Glomerular visceral epithelial cell (primary cell): ENCODE measurements around the gene NFAM1.
A peak's percentile ranks its signal among the peaks of the same experiment; 100 is the strongest.

Source experiments
- DNase-seq: peaks from one replicate; pipeline ENCODE4 v3.0.0-alpha.2; 2016; ENCODE audit errors: extremely low spot score

NFAM1 gene

DNA sequence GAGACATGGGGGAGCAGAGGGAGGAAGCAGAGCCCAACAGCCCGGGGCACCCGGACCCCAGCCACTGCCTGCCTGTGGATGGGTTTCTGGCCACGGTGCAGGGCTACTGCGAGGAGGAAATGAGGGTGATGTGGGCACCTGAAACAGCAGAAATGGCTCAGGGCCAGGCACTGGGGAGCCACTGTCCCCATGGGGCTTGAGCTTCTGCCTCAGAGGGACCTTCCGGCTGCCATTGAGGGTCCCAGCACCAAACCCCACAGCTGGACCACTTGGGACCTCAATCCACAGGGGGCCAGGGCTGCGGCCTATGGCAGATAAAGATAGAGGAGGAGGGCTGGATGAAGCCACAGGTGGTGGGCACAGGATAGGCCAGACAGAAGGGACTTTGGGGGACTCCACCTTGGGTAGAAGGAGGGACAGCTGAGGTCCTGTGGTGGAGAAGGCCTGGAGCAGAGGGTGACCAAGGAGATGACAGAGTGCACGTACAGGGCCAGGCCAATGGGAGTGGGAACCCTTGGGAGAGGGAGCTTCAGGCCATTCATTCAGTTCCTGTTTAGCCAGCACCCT is 48.3 kb downstream of the NFAM1 start:
- no peak for DNase-seq

DNA sequence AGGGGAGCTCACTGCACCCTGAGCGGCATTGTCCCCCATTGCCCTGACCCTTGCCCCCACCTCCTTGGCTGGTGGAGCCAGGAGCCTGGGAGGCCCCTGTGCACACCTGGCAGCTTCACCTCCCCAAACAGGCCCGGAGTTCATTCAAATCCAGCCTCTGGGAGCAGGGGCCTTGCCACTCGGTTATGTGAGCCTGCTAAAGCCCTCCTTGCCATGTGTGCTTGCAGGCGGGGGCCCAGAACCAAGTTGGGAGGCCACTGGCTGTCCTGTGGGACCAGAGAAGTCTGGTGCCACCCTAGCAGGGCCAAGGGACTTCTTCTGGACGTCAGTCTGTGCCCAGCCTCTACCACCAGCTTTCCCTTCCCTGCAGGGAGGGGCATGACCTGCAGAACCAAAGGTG is 48.9 kb downstream of the NFAM1 start:
- no peak for DNase-seq

DNA sequence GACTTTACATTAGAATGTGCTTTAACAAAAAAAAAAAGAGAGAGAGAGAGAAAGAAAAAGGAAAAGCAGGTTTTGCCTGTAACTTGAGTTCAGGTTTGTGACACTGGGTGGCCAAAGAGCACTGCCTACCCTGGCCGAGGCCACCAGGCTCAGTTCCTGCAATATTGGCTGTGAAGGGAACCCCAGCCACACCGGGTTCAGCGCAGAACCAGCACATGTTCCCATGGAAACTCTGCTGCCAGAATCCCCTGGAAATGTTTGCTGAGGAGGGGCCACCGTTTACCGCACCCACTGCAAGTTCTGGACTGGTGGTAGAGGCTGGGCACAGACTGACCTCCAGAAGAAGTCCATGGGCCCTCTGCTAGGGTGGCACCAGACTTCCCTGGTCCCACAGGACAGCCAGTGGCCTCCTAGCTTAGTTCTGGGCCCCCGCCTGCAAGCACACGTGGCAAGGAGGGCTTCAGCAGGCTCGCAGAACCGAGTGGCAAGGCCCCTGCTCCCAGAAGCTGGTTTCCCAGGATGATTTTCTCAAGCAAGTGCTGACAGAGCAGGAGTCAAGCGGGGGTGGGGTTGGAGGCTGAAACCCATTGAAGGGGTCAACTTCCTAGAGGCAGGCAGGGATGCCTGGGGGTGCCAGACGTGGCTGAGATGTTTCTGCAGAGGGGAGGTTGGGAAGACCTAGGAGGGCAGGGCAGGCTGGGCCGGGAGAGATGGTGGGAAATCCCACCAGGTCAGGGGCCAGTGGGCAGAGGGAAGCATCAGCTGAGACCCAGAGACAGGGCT is 51.2 kb downstream of the NFAM1 start:
- DNase-seq, result no peak

DNA sequence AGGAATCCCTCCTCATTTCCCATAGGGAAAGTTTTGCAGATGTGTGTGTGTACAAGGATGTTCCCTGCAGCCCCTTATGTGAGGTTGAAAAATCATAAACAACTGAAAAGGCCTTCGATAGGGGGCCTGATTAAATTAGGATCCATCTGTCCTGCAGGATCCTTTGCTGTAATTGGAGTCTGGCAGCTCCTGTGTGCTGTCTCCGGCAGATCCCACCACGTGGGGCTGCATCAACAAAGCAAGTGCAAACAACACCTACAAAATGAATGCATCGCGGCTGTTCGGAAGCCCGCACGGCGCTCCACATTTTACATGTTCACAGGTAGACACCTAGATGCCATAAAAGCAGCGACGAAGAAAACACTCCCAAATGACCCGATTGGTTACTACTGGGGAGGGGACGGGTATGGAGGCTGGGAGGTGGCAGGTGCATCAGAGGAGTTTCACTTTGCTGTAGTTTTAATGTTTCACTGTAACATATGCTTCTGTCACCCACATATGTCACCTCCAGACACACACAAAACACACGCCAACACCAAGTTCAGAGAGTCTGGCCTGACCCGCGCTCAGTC is 52.2 kb downstream of the NFAM1 start:
- DNase-seq, result no peak

DNA sequence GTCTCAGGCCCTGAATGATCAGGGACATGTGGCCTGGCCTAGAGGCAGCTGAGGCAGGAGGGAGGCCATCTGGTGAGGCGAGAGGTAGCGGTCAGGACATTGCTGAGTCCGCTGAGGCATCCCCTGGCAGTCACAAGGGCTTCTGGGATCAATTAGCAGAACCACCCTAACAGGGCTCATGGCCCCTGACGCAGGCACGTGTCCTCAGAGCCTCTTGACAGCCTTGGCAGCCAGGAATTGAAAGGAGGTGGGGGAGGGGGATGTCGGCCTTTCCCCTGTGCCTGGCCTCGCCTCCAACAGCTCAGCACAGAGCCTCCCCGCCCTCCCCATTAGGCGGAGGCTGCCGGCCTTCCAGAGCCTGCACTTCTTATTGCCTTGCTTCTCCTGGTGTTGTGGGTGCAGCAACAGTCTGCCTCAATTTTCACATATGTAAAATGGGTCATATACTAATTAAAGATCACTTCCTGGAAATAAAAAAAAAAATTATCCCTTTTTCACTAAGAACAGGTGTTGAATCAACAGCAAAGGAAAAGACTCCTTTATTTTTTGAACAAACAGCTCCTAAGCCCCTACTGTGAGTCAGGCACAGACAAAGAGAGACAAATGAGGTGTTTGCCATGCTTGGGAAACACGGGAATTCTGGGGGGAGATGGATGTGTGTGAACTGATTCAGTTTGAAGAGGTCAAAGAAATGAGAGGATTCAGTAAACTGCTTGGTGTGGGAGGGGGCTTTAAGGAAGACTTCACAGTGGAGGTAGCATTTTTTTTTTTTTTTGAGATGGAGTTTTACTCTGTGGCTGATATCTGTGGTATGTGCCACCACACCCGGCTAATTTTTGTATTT is 55.3 kb downstream of the NFAM1 start:
- no peak for DNase-seq

DNA sequence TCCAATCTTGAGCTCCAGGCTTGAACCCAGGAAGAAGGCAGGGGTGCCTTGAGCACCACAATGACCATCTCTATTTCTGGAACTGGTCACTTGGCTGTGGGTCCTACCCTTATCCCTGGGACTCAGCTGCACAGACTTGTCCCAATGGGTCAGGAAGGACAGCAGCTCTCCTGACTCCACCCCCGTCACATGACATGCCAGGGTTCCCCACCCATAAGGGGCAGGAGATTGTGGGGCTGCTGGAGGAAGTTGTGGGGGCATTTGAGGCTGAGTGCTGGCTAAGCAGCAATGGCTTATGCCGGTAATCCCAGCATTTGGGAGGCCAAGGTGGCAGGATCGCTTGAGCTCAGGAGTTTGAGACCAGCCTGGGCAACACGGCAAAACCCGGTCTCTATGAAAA is 56.2 kb downstream of the NFAM1 start:
- DNase-seq, result no peak

DNA sequence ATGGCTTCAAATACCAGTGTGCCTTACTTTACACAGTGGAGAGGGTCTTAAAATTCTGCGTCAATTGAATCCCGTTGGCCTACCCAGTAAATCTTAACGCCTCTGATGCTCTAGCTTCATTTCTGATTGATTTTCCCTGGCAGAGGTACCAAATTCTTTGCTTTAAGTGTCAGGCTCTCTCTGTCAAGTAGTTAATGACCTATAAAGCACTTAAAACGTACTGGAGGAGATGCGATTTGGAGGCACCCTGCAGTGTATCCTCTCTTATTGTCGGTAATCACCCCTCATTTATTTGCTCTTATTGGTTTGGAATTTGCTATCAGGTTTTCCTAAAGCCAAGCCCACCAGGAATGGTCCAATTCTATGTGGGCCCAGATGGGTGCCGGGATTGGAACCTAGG is 59.2 kb downstream of the NFAM1 start:
- DNase-seq, result no peak

DNA sequence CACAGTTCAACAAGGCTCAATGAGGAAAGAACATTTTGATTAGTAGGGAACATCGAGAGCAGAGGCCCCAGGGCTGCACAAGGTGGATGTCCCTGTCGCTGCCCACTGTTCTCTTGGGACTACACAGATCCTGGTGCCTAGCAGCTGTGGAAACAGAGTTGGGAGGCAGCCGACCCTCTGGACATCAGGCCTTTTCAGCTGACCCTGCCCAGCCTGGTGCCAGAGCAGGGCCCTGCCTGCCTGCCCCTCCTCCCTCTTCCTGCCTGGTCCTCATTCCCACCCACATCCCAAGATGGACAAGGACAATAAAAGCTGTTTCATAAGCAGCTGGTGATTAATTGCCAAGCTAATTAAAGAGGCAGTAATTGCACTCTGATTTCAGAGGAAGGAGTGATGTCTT is 60.7 kb downstream of the NFAM1 start:
- DNase-seq, result no peak

DNA sequence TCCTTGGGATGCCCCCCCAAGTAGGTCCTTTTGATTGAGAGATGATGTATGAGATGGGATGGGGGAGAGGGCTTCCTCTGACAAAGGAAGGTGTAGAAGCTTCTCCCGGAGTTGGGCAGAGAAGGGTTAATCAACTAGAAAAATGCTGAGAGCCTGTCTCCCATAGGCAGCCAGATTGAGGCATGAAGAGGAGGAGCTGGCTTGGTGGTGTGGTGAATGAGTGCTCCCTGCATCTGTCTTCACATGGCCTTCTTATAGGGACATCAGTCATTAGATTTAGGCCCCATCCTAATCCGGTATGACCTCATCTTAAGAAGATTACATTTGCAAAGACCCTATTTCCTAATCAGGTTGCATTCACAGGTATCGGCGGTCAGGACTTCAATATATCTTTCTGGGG is 61.1 kb downstream of the NFAM1 start:
- DNase-seq, result no peak

DNA sequence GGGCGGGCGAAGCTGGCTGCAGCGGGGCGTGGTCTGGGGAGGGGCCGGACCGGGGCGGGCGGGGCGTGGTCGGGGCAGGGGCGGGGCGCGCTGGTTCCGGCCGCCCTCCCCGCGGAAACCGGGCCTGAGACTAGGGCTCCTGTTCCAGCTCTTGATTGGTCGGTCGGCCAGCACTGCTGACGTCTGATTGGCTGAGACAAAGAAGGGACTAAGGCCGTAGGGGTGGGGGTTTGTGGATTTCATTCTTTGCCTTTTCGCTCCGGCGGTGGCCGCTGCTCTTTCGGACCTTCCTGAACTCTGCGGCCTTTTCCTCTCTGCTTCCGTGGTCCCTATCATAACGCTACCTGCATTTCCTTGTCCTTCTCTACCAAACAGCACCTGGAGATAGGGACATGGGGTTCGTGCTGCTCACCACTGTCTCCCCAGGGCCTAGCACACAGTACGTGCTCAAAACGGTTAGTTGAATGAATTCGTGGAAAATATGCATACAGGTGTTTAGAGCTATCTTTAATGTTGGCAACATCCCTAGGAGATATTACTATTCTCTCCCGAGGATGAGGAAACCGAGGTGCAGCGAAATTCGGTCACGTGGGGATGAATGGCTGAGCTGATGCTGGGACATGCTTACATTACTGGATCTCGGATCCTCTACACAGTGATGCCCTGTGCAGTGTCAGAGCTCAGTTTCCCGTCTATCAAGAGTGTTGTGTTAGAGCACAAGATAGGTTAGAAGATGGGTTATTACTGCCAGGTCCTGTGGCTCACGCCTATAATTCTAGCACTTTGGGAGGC is 62.8 kb downstream of the NFAM1 start:
- DNase-seq, result peak; percentile 72

DNA sequence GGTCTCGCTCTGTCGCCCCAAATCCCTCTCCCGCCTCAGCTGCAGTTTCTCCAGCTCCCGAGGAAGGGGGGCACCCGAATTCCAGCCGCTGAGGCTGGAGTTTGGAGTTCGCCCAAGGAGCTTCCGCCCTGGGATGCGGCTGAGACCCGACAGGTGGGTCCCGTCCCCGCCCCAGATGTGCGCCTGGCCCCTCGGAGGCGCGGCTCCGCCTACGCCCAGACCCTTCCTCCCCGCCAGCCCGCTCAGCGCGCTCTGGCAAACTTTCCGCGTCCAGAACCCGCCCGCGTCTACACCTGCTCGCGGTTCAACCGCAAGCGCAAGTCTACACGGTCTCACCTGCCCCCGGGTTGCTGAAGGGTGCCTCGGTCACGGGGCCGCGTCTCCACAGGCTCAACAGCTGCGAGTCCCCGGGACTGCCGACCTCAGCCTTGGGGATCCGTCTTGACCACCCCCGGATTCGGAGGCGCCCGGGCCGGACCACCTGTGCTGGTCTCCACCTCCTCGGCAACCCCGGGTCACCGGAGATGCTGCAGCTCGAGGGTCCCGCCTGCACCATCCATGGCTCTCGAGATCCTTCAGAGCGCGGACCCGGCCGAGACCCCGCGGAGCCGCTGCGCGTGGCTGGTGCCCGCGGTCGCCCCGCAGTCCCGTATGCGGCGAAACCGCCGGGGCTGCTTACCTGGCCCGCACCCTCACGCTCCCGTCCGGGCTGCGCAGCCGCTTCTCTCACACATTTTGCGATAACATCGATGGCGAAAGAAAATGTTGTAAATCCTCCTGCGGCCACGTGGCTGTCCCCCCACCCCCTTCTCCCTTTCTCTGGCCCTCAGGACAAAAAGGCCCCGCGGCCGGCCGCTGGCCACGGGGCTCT is 63.6 kb downstream of the NFAM1 start:
- DNase-seq, result no peak

DNA sequence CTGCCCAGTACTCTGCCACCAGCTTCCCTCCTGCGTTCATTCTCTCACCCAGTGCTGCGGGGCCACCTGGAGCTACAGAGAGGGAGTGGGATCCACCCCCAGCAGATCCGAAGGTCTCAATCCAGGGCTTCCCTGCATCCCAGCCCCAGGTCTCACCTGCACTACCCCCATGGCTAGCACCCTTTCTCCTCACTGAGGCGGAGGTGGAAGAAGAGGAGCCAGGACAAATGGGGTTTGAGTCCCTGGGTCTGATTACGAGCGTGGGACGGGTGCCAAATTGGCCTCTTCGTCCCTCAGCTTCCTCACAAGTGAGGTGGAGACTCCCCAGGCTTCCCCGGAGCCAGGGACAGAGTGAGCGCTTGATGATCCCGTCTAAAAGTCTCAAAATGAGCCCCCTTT is 64.2 kb downstream of the NFAM1 start:
- no peak for DNase-seq

DNA sequence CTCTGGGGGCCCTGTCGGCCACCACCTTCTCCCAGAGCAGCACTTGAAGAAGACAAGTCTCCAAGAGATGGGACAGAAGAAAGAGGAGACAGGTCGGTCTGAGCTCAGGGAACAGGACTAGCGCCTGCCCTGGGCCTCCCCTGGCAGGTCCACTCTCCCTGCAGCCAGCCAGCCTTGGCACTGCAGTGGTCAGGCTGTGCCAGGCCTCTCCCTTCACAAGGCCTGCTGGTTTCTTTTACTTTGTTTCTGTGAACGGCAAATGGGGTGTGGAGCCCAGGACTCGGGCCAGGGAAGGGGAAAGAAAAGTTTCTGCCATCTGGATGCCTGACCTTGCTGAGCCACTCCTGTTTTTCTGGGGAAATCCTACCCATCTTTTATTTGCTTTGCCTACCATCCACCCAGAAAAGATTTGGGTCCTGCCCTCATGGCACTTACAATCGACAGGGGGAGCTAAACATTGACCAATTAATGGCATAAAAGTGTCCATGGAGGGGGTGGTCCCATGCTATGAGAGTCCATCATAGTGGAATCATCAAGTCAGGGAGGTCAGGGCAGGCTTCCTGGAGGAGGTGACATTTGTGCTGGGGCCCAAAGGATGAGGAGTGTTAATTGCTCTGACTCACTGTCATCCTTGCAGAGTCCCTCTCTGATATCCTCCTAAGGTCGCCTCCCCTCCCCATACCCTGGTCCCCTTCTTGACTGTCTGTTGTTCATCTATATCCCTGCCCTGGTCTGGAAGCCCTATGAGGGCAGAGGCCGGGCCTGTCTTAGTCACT is 65.2 kb downstream of the NFAM1 start:
- no peak for DNase-seq

DNA sequence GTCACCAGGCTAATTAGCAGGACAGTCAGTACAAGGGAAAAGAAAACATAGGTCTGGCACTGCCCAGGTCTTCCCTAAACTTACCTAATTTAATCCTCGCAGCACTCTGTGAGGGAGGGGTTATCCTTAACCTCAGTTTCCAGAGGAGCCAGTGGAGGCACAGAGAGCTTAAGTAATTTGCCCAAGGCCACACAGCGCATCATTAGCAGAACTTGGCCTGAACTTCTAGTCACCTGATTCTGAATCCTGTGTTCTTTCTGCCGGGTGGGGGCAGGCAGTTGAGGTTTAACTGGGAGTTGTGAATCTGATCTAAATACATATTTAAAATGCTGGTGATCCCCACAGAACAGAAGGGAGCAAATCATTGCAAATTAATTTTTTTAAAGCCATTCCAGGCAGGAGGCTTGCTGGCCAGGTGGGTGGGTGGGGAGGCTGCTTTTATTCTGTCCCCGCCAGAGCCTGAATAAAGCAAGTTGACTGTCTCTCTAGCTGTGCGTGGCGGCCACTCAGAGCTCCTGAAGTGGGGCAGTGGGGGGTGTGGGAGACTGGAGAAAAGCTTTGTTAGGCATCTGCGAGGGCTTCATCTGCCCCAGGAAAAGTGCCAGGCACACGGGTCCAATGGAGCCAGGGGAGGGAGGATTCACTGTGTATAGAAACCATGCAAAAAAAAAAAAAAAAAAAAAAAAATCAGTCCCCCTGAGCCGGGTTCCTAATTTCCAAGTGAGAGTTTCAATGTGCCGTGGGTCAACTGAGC is 66.1 kb downstream of the NFAM1 start:
- DNase-seq, result no peak

DNA sequence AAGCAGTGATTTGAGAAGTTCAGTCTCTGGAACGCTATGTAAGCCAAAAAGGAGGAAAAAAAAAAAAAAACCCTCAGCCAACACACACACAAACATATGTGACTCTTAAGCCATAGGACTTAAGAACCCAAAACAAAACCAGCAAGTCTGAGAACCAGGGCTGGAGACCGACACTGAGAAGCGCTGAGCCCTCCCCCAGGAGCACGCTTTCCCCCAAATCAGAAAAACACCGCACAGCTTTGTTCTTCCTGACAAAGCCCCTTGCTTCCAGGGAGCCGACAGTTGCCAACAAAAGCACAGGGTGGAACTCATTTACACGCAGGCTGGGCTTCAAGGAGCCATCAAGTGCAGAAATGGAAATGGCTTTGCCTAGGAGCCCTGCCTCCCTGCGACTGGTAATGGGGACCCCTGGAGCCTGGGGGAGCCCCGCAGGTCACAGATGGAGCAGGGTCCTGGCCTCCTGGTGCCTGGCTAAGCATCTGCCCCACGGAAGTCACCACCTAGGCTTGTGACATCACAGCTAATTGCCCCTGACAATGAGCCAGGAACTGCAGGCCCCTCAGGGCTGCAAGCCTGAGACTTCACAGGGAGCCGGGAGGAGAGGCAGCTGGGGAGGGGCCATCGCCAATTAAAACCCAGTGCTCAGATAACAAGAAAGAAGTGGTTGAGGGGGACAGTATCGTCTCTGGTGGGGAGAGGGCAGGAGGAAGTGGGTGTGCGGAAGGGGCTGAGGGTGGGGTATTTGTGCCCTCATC is 66.9 kb downstream of the NFAM1 start:
- DNase-seq, result no peak

DNA sequence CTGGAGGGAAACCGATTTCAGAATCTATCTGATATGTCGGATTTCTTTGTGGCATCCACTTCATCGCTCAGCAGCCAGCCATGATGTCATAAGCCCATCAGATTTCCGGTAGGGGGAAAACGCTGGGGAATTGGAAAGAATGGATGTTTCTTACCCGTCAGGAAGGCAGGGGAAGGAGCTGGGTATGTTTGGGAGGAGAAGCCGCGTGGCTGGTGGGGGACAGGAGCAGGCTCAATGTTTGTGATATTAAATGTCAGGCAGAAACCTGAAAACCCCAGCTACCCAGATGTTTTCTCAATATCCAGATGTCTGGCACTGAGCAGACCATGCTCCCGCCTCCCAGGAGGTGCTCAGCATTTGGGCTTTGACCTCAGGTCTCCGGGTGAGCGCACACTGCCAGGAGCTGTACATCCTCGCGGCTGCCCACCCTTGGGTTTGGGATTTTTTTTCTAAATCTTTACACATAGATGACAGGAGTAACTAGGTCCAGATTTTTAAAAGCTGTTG is 67.5 kb downstream of the NFAM1 start:
- no peak for DNase-seq

DNA sequence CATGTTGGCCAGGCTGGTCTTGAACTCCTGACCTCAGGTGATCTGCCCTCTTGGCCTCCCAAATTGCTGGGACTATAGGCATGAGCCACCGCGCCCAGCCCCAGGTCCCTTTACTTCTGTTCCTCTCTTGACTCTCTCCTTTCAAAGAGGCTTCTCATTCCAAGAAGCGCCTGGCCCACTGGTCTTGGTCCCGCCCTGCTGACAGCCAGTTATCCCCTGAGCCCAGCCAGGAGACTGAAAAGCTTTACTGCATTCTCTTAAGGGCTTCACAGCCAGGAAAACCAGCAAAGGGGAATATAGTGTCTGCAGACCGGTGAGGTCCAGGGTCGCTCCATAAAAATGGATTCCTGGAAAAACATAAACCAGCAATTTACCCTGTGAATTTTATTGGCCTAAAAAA is 68.3 kb downstream of the NFAM1 start:
- no peak for DNase-seq

DNA sequence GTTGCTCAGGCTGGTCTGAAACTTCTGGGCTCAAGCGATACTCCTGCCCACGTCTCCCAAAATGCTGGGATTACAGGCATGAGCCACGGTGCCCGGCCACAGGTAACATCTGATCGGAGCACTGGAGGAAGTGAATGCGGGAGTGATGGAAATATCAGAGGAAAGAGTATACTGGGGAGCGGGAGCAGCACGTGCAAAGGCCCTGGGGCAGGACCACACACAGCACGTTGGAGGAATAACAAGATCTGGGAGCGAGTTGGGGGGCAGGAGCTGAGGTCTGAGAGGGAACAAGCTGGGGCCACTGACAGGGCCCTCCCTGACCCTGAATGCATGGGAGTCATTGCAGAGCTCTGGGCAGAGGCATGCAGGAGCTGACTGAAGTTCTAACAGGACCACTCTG is 70.7 kb downstream of the NFAM1 start:
- no peak for DNase-seq
